ENCODE data around the gene POMC.
"Not testable (repeated sequence)": the region's sequence is repeated elsewhere in the genome, so short reads cannot be mapped to it uniquely, and the experiment has no call there.

DNA sequence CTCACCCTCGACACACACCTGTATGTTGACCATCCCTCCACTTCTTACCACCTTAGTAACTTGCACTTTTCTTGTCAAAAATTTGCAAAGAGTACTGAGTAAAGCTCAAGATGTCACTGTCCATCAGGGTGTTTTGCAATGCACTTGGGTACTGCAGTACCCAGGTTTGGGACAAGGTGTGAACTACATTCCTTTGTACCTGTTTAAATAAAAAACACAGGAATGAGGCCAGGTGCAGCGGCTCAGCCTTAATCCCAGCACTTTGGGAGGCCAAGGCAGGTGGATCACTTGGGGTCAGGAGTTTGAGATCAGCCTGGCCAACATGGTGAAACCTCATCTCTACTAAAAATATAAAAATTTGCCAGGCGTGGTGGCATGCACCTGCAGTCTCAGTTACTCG lies 27.8 kb downstream of the POMC start:
- TF ChIP-seq EP300, POLR2A, POLR2AphosphoS5 (IDR thresholded peaks at IDR 0.05): not testable (repeated sequence)
- TF ChIP-seq, protein P1, sequence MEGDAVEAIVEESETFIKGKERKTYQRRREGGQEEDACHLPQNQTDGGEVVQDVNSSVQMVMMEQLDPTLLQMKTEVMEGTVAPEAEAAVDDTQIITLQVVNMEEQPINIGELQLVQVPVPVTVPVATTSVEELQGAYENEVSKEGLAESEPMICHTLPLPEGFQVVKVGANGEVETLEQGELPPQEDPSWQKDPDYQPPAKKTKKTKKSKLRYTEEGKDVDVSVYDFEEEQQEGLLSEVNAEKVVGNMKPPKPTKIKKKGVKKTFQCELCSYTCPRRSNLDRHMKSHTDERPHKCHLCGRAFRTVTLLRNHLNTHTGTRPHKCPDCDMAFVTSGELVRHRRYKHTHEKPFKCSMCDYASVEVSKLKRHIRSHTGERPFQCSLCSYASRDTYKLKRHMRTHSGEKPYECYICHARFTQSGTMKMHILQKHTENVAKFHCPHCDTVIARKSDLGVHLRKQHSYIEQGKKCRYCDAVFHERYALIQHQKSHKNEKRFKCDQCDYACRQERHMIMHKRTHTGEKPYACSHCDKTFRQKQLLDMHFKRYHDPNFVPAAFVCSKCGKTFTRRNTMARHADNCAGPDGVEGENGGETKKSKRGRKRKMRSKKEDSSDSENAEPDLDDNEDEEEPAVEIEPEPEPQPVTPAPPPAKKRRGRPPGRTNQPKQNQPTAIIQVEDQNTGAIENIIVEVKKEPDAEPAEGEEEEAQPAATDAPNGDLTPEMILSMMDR (IDR thresholded peaks at IDR 0.05) = not testable (repeated sequence)
